Coronary artery (tissue), 2 donors: ENCODE measurements around the gene MMP1.

Experiments used
- DNase-seq: peaks from one replicate; pipeline ENCODE4 v3.0.0-alpha.2; 2017; ENCODE audit warnings: low spot score
- H3K27ac ChIP-seq, 2 donors: fragments of 200-600 bp; sonication (generic); one replicate each; pipeline ENCODE4 v1.5.1; 2016 to 2019
- H3K4me3 ChIP-seq: fragments of 200-600 bp; sonication (generic); 2 replicates; pipeline ENCODE4 v1.5.1; 2016; ENCODE audit warnings: mild to moderate bottlenecking, moderate library complexity
- TF ChIP-seq, protein P1 (sequence below): fragments of 200-600 bp; sonication (generic); IDR thresholded peaks from one replicate; pipeline ENCODE4 v1.5.1; 2019; ENCODE audit warnings: antibody characterized with exemption

MMP1 gene

GRCh38 chr11:102792604-102793003 lies 5.4 kb downstream of the MMP1 start:
- no peak overlapping the region for H3K4me3 ChIP-seq
- TF ChIP-seq, protein P1, sequence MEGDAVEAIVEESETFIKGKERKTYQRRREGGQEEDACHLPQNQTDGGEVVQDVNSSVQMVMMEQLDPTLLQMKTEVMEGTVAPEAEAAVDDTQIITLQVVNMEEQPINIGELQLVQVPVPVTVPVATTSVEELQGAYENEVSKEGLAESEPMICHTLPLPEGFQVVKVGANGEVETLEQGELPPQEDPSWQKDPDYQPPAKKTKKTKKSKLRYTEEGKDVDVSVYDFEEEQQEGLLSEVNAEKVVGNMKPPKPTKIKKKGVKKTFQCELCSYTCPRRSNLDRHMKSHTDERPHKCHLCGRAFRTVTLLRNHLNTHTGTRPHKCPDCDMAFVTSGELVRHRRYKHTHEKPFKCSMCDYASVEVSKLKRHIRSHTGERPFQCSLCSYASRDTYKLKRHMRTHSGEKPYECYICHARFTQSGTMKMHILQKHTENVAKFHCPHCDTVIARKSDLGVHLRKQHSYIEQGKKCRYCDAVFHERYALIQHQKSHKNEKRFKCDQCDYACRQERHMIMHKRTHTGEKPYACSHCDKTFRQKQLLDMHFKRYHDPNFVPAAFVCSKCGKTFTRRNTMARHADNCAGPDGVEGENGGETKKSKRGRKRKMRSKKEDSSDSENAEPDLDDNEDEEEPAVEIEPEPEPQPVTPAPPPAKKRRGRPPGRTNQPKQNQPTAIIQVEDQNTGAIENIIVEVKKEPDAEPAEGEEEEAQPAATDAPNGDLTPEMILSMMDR, result no peak
- no peak overlapping the region for H3K27ac ChIP-seq
- no peak for DNase-seq

GRCh38 chr11:102791271-102792036 lies 6.5 kb downstream of the MMP1 start:
- TF ChIP-seq, protein P1, result no peak
- DNase-seq, result no peak
- Histone ChIP-seq H3K4me3 (no peak overlapping the region), H3K27ac (no peak overlapping the region)

GRCh38 chr11:102788334-102788995 lies 9.5 kb downstream of the MMP1 start:
- Histone ChIP-seq H3K27ac (no peak overlapping the region), H3K4me3 (no peak overlapping the region)
- no peak for DNase-seq
- TF ChIP-seq, protein P1, result no peak

DNA sequence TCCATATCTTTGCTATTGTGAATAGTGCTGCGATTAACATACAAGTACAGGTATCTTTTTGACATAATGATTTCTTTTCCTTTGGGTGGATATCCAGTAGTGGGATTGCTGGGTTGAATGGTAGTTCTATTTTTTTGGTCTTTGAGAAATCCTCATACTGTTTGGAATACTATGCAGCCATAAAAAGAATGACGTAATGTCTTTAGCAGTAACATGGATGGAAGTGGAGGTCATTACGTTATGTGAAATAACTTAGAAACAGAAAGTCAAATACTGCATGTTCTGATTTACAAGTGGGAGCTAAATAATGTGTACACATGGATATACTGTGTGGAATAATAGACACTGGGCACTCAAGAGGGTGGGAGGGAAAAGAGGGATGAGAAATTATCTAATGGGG lies 13.6 kb downstream of the MMP1 start:
- no peak overlapping the region for H3K4me3 ChIP-seq
- H3K27ac ChIP-seq, result no peak overlapping the region
- no peak for DNase-seq
- TF ChIP-seq, protein P1, result no peak

DNA sequence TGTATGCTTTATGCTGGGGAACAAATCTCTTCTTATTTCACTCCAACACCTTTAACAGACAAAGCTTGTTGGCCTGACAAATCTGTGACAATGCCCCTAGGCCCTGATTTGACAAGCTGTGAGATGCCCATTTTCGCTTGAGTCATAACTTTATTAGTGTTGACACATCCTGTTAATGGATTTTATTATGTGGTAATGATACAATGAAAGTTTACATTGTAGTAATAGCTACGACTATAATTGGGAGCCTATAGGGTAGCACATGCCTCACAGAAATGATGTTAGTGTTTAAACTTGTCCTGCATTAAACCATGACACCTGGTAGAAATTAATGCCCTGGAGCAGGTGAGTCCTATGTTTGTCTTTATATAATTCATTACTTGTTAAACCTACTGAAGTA lies 14.2 kb downstream of the MMP1 start:
- Histone ChIP-seq H3K27ac (no peak overlapping the region), H3K4me3 (no peak overlapping the region)
- TF ChIP-seq, protein P1, result no peak
- no peak for DNase-seq

GRCh38 chr11:102783016-102783415 lies 14.9 kb downstream of the MMP1 start:
- TF ChIP-seq, protein P1, result no peak
- H3K27ac ChIP-seq, result no peak overlapping the region
- H3K4me3 ChIP-seq, result no peak overlapping the region
- no peak for DNase-seq

DNA sequence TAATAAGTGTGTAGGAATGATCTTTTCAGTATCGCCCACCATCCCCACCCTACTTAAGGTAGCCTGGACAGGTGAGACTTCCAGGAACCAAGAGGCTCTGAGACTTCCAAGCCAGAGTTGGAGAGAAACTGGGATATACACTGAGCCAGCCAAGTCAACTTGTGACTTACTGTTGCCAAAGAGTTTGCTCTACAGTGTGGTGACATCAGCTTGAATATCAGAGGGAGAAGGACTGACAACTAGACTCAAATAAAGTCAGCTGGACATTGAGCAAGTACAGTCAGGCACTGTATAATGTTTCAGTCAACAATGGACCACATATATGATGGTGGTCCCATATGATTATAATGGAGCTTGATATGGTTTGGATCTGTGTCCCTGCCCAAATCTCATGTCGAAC lies 16.3 kb downstream of the MMP1 start:
- Histone ChIP-seq H3K27ac (no peak overlapping the region), H3K4me3 (no peak overlapping the region)
- TF ChIP-seq, protein P1, result no peak

More for the DNA sequence above, 16.3 kb downstream of the MMP1 start:
- DNase-seq, result no peak
